Loucy (cell line): ENCODE measurements around the gene BMX.

Experiments used
- H2AFZ ChIP-seq: fragments of 200-600 bp; sonication (generic); 2 replicates; pipeline ENCODE4 v1.6.0; 2016; ENCODE audit warnings: antibody characterized with exemption, mild to moderate bottlenecking, low read length, moderate library complexity
- H3F3A ChIP-seq: fragments of 200-600 bp; 2 replicates; pipeline ENCODE4 v1.6.0; 2016; ENCODE audit warnings: antibody characterized with exemption, low read depth, mild to moderate bottlenecking
- H3K27me3 ChIP-seq: fragments of 200-600 bp; sonication (generic); 2 replicates; pipeline ENCODE4 v1.6.1; 2014; ENCODE audit warnings: low read length, mild to moderate bottlenecking; ENCODE audit not compliant: insufficient read depth, poor library complexity, severe bottlenecking
- H3K36me3 ChIP-seq: fragments of 200-600 bp; sonication (generic); 2 replicates; pipeline ENCODE4 v1.6.1; 2016; ENCODE audit warnings: low read length; ENCODE audit not compliant: insufficient read depth
- H3K4me1 ChIP-seq: fragments of 200-600 bp; sonication (generic); 2 replicates; pipeline ENCODE4 v1.5.1; 2014; ENCODE audit warnings: low read length, mild to moderate bottlenecking; ENCODE audit not compliant: insufficient read depth, poor library complexity, severe bottlenecking
- H3K4me2 ChIP-seq: fragments of 200-600 bp; sonication (generic); 2 replicates; pipeline ENCODE4 v1.6.0; 2014; ENCODE audit warnings: antibody characterized with exemption, low read length, low read depth, mild to moderate bottlenecking; ENCODE audit not compliant: poor library complexity, severe bottlenecking
- H3K4me3 ChIP-seq: fragments of 200-600 bp; sonication (generic); 2 replicates; pipeline ENCODE4 v1.5.1; 2014; ENCODE audit warnings: low read length, mild to moderate bottlenecking, mixed read lengths; ENCODE audit not compliant: poor library complexity, severe bottlenecking
- H3K79me2 ChIP-seq: fragments of 200-600 bp; sonication (generic); 2 replicates; pipeline ENCODE4 v1.6.1; 2014; ENCODE audit warnings: low read length; ENCODE audit not compliant: insufficient read depth
- H3K9ac ChIP-seq: fragments of 200-600 bp; sonication (generic); 2 replicates; pipeline ENCODE4 v1.6.0; 2014; ENCODE audit warnings: mild to moderate bottlenecking, low read depth, low read length, moderate library complexity; ENCODE audit not compliant: poor library complexity, severe bottlenecking
- H3K9me2 ChIP-seq: fragments of 200-600 bp; sonication (generic); replicated peaks from 2 replicates; pipeline ENCODE4 v1.6.1; 2016; ENCODE audit warnings: low read depth, low read length, mixed read lengths
- H3K9me3 ChIP-seq: fragments of 200-600 bp; sonication (generic); 2 replicates; pipeline ENCODE4 v1.6.1; 2014; ENCODE audit warnings: mild to moderate bottlenecking, antibody characterized with exemption, low read length, low read depth; ENCODE audit not compliant: insufficient read depth
- H4K20me1 ChIP-seq: fragments of 200-600 bp; sonication (generic); 2 replicates; pipeline ENCODE4 v1.6.0; 2014; ENCODE audit warnings: antibody characterized with exemption, low read length, mild to moderate bottlenecking; ENCODE audit not compliant: insufficient read depth, poor library complexity, severe bottlenecking
- CTCF ChIP-seq: fragments of 200-600 bp; sonication (generic); conservative IDR thresholded peaks from 2 replicates; pipeline ENCODE4 v1.5.1; 2014; ENCODE audit warnings: mild to moderate bottlenecking, antibody characterized with exemption, low read length
- EZH2phosphoT487 ChIP-seq: fragments of 200-600 bp; IDR thresholded peaks from 2 replicates; pipeline ENCODE4 v1.6.1; 2018; ENCODE audit warnings: antibody characterized with exemption, mild to moderate bottlenecking, moderate library complexity, borderline replicate concordance

Gene BMX

GRCh38 chrX:15547356-15547755 is 46.7 kb downstream of the BMX start:
- Histone ChIP-seq H3K36me3 (no peaks in the 10 kb centered on the region), H3K9me3 (no peaks in the 10 kb centered on the region), H3K4me3 (no peak overlapping the region), H3K79me2 (no peaks in the 10 kb centered on the region), H3K4me2 (no peak overlapping the region), H3K9me2 (no peaks in the 10 kb centered on the region), H4K20me1 (no peaks in the 10 kb centered on the region), H3K9ac (no peak overlapping the region), H2AFZ (no peak overlapping the region), H3F3A (no peaks in the 10 kb centered on the region), H3K4me1 (peaks cover 7% of the 10 kb centered on the region), H3K27me3 (no peaks in the 10 kb centered on the region)
- TF ChIP-seq EZH2phosphoT487 (no peak), CTCF (no peak)

GRCh38 chrX:15549189-15550012 is 48.8 kb downstream of the BMX start:
- Histone ChIP-seq H3K9me3 (no peaks in the 10 kb centered on the region), H3K27me3 (no peaks in the 10 kb centered on the region), H3K4me3 (no peak overlapping the region), H4K20me1 (no peaks in the 10 kb centered on the region), H3K9me2 (no peaks in the 10 kb centered on the region), H3K36me3 (no peaks in the 10 kb centered on the region), H3K79me2 (no peaks in the 10 kb centered on the region), H3K4me2 (no peak overlapping the region), H3K4me1 (peaks cover 7% of the 10 kb centered on the region), H3F3A (no peaks in the 10 kb centered on the region), H2AFZ (no peak overlapping the region), H3K9ac (no peak overlapping the region)
- TF ChIP-seq CTCF (no peak), EZH2phosphoT487 (no peak)

- H3K9me3 ChIP-seq: no peaks in the 10 kb centered on the region
- H3K4me3 ChIP-seq: no peak overlapping the region
- no peaks in the 10 kb centered on the region for H3K9me2 ChIP-seq
- no peak overlapping the region for H3K9ac ChIP-seq
- TF ChIP-seq CTCF (no peak), EZH2phosphoT487 (no peak)
- H3K79me2 ChIP-seq: no peaks in the 10 kb centered on the region
- no peaks in the 10 kb centered on the region for H3K27me3 ChIP-seq
- no peak overlapping the region for H3K4me2 ChIP-seq
- H4K20me1 ChIP-seq: no peaks in the 10 kb centered on the region
- H2AFZ ChIP-seq: no peak overlapping the region
- H3K36me3 ChIP-seq: no peaks in the 10 kb centered on the region
- H3K4me1 ChIP-seq: no peaks in the 10 kb centered on the region
- H3F3A ChIP-seq: no peaks in the 10 kb centered on the region
These were observed 58.6 kb downstream of the BMX start for GRCh38 chrX:15559227-15559626.
